ENCODE measurements around the gene ADAMTS4.

DNA sequence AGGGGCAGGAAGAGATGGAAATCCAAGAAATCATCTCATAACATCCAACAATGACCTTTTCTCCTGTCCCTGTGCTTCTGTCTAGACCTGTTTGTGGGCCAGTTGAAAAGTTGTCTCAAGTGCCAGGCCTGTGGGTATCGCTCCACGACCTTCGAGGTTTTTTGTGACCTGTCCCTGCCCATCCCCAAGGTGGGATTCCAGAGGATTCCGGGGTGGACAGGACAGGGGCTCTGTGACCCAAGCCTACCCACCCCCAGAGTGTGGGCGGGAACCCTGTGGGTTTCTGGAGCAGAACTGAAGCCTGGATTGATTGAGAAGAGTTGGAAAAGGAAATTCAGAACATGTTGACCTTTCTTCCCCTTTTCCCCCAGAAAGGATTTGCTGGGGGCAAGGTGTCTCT, 35.1 kb downstream of the ADAMTS4 start:
- TF ChIP-seq, protein P1, sequence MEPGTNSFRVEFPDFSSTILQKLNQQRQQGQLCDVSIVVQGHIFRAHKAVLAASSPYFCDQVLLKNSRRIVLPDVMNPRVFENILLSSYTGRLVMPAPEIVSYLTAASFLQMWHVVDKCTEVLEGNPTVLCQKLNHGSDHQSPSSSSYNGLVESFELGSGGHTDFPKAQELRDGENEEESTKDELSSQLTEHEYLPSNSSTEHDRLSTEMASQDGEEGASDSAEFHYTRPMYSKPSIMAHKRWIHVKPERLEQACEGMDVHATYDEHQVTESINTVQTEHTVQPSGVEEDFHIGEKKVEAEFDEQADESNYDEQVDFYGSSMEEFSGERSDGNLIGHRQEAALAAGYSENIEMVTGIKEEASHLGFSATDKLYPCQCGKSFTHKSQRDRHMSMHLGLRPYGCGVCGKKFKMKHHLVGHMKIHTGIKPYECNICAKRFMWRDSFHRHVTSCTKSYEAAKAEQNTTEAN (CRISPR knock-in tag; IDR thresholded peaks at IDR 0.05) = no peak
- TF ChIP-seq FOXJ3 (CRISPR knock-in tag; IDR thresholded peaks at IDR 0.05; ENCODE audit: borderline replicate concordance) (no peak), SMAD3 (CRISPR knock-in tag; IDR thresholded peaks at IDR 0.05; ENCODE audit: borderline replicate concordance) (no peak), ELF4 (CRISPR knock-in tag; IDR thresholded peaks at IDR 0.05; ENCODE audit: low read depth) (no peak), ZNF121 (CRISPR knock-in tag; IDR thresholded peaks at IDR 0.05) (no peak), ETV6 (CRISPR knock-in tag; IDR thresholded peaks at IDR 0.05) (no peak), TCF7 (CRISPR knock-in tag; IDR thresholded peaks at IDR 0.05; ENCODE audit: low read depth) (no peak), KAT7 (CRISPR knock-in tag; IDR thresholded peaks at IDR 0.05; ENCODE audit: borderline replicate concordance) (no peak)
- TF ChIP-seq, protein P2, sequence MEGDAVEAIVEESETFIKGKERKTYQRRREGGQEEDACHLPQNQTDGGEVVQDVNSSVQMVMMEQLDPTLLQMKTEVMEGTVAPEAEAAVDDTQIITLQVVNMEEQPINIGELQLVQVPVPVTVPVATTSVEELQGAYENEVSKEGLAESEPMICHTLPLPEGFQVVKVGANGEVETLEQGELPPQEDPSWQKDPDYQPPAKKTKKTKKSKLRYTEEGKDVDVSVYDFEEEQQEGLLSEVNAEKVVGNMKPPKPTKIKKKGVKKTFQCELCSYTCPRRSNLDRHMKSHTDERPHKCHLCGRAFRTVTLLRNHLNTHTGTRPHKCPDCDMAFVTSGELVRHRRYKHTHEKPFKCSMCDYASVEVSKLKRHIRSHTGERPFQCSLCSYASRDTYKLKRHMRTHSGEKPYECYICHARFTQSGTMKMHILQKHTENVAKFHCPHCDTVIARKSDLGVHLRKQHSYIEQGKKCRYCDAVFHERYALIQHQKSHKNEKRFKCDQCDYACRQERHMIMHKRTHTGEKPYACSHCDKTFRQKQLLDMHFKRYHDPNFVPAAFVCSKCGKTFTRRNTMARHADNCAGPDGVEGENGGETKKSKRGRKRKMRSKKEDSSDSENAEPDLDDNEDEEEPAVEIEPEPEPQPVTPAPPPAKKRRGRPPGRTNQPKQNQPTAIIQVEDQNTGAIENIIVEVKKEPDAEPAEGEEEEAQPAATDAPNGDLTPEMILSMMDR (IDR thresholded peaks at IDR 0.05) = no peak
- TF ChIP-seq, protein P3, sequence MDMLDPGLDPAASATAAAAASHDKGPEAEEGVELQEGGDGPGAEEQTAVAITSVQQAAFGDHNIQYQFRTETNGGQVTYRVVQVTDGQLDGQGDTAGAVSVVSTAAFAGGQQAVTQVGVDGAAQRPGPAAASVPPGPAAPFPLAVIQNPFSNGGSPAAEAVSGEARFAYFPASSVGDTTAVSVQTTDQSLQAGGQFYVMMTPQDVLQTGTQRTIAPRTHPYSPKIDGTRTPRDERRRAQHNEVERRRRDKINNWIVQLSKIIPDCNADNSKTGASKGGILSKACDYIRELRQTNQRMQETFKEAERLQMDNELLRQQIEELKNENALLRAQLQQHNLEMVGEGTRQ (CRISPR knock-in tag; IDR thresholded peaks at IDR 0.05) = no peak
- TF ChIP-seq, protein P4, sequence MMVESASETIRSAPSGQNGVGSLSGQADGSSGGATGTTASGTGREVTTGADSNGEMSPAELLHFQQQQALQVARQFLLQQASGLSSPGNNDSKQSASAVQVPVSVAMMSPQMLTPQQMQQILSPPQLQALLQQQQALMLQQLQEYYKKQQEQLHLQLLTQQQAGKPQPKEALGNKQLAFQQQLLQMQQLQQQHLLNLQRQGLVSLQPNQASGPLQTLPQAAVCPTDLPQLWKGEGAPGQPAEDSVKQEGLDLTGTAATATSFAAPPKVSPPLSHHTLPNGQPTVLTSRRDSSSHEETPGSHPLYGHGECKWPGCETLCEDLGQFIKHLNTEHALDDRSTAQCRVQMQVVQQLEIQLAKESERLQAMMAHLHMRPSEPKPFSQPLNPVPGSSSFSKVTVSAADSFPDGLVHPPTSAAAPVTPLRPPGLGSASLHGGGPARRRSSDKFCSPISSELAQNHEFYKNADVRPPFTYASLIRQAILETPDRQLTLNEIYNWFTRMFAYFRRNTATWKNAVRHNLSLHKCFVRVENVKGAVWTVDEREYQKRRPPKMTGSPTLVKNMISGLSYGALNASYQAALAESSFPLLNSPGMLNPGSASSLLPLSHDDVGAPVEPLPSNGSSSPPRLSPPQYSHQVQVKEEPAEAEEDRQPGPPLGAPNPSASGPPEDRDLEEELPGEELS (CRISPR knock-in tag; IDR thresholded peaks at IDR 0.05) = no peak
- TF ChIP-seq, protein P5, sequence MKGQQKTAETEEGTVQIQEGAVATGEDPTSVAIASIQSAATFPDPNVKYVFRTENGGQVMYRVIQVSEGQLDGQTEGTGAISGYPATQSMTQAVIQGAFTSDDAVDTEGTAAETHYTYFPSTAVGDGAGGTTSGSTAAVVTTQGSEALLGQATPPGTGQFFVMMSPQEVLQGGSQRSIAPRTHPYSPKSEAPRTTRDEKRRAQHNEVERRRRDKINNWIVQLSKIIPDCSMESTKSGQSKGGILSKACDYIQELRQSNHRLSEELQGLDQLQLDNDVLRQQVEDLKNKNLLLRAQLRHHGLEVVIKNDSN (CRISPR knock-in tag; IDR thresholded peaks at IDR 0.05) = no peak
